Aorta (tissue), 5 donors: ENCODE results near the gene FAM204A. TPM values are rescaled to one million over a fixed set of nuclear protein-coding genes. Genes with fewer than 3 reads are reported as not detected.

ENCODE experiments used
- ATAC-seq: fragments of 200-7000 bp; cut with Tn5 transposase; one replicate; pipeline ENCODE4 v1.9.1; 2022; ENCODE audit warnings: moderate library complexity; ENCODE audit not compliant: low FRiP score
- DNase-seq, 2 donors: peaks; one replicate each; pipeline ENCODE4 v3.0.0-alpha.2; 2020
- H3K27ac ChIP-seq, 2 donors: one replicate each; pipeline ENCODE4 v1.5.1; 2013; ENCODE audit warnings: low read length in 2 of 2, mild to moderate bottlenecking in 2 of 2, moderate library complexity in 2 of 2, control low read depth in 1 of 2, inconsistent platforms in 1 of 2, low read depth in 1 of 2
- H3K27me3 ChIP-seq, 2 donors: one replicate each; pipeline ENCODE4 v1.6.1; 2013; ENCODE audit warnings: control low read depth in 1 of 2, low read length in 1 of 2, mild to moderate bottlenecking in 1 of 2, moderate library complexity in 1 of 2; ENCODE audit not compliant: insufficient read depth in 2 of 2, control insufficient read depth in 1 of 2
- H3K36me3 ChIP-seq, 2 donors: one replicate each; pipeline ENCODE4 v1.6.1; 2013; ENCODE audit warnings: control low read depth in 1 of 2, low read length in 1 of 2, mild to moderate bottlenecking in 1 of 2; ENCODE audit not compliant: insufficient read depth in 2 of 2, control insufficient read depth in 1 of 2
- H3K4me1 ChIP-seq, 2 donors: one replicate each; pipeline ENCODE4 v1.6.1; 2013; ENCODE audit warnings: low read length in 2 of 2, control low read depth in 1 of 2, mild to moderate bottlenecking in 1 of 2, moderate library complexity in 1 of 2; ENCODE audit not compliant: insufficient read depth in 2 of 2, control insufficient read depth in 1 of 2
- H3K4me3 ChIP-seq, 2 donors: one replicate each; pipeline ENCODE4 v1.5.1; 2013; ENCODE audit warnings: low read length in 2 of 2, control low read depth in 1 of 2, mild to moderate bottlenecking in 1 of 2
- H3K9me3 ChIP-seq: one replicate; pipeline ENCODE4 v1.6.1; 2013; ENCODE audit warnings: mild to moderate bottlenecking, low read length; ENCODE audit not compliant: control insufficient read depth
- WGBS, 2 donors: extraction: QIAGEN DNeasy Blood & Tissue Kit; methylation state at CpG; one replicate each; pipeline ENCODE4 v1.1.7; 2013; 5-methylcytosine and 5-hydroxymethylcytosine counted together
- intact Hi-C, 2 donors: fragments of 100-400 bp; cut with DNase I; formaldehyde crosslinking; loops; one replicate each; pipeline versions ENCODE4 v1.14.2 to v1.15.0; 2022
- long read RNA-seq, 2 donors: library from polyadenylated mRNA; unstranded; transcript quantifications; one replicate each; pipeline ENCODE4 v2.0.0, GENCODE V29; 2020 to 2021
- polyA plus RNA-seq, 2 donors: library from polyadenylated mRNA; stranded (reverse); fragments of 200-250 nt; gene quantifications; one replicate each; pipeline ENCODE4 v1.2.3, GENCODE V29; 2013
- total RNA-seq, 2 donors: library from RNA; stranded (reverse); fragmentation: NEBNext Ultra II Directional; extraction: Animal tissue kit (Norgen Biotek cat#: 25700); gene quantifications; one replicate each; pipeline ENCODE4 v1.2.1, GENCODE V29; 2021
- donor health status: healthy with polysubstance abuse.
- donor health status: Bipolar disorder and iron deficiency.
- donor health status: DM: no; HTN: no; CAD: no.
- donor health status: DM: no; HTN: no; CAD: no.
- donor health status: DM: yes; HTN: yes; CAD: no.

The FAM204A gene
- total RNA-seq (10 to 100 TPM; 60.5 to 66.5 TPM), polyA plus RNA-seq (100 to 1,000 TPM in 1 of 2 donors, 10 to 100 TPM in 1; 54.4 to 117 TPM)
- long read RNA-seq, donor 1, full-length matches to known transcripts, result 57 of 72 reads
- long read RNA-seq, donor 1, partial matches to known transcripts, result 7 of 72 reads
- long read RNA-seq, donor 1, other reads (novel, unspliced or antisense), result 8 of 72 reads
- long read RNA-seq, donor 2, full-length matches to known transcripts, result 6 of 14 reads
- long read RNA-seq, donor 2, partial matches to known transcripts, result 4 of 14 reads
- long read RNA-seq, donor 2, other reads (novel, unspliced or antisense), result 4 of 14 reads

DNA sequence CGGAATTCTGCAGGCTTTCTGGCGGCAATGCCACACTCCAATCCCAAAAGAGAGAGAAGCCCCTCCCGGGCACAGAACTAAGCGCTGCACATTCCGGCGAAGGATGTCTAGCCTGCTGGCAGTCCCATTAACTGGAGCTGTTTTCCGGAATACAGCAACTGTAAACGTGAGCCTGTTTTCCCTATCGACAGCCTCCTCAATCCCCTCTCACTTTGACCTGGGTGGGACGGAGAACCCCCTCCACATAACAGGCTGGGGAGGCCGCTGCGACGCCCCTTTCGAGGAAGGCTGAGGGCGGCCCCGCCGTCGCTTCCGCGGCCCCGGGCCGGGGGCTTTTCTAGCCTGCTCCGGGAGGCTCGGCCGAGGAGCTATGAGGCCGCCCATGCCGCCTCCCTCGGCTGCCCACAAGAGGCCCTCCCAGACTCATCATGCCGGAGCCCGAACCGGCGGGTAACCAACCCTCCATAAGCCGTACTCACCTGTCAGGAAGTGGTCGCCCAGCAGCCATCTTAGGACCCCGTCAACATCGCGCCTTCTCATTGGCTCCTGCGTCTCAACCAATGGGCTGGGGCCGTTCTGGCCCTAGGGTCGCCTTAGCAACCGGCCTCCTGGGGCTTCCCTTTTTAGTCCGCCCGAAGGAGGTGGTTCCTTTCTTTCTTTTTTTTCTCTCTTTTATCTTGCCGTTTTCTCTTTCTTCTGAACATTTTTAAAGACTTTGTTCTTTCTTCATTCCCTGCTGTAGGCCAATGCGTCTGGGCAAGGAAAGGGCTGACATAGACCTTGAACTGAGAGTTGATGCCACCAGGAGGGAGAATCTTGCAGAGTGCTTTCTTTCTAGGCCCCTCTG lies at the start of gene FAM204A:
Gene FAM204A, minus strand, starts transcription at position 534 of the 847 bp plus-strand sequence. CDS start 5,909 bp downstream, outside the sequence.
- ATAC-seq (peak; percentile 100), DNase-seq (peak; percentile 96 to 97)
- intact Hi-C loops, result loop anchor here in 1 of 2 donors (5.0 kb wide), 1 partner anchor 35 kb away; no protein-coding TSS in a partner anchor
- Histone ChIP-seq H3K4me3 (peak within 1 kb of the TSS; percentile 94 to 96), H3K9me3 (no peaks in the 10 kb centered on the region), H3K27me3 (no peaks in the 10 kb centered on the region), H3K36me3 (no peaks in the 10 kb centered on the region), H3K27ac (peak within 1 kb of the TSS; percentile 45 to 61), H3K4me1 (peaks cover 0 to 3% of the 10 kb centered on the region in 2 donors)
- WGBS, 2 donors, result 0% methylated on average over 45 of the region's 45 CpGs

DNA sequence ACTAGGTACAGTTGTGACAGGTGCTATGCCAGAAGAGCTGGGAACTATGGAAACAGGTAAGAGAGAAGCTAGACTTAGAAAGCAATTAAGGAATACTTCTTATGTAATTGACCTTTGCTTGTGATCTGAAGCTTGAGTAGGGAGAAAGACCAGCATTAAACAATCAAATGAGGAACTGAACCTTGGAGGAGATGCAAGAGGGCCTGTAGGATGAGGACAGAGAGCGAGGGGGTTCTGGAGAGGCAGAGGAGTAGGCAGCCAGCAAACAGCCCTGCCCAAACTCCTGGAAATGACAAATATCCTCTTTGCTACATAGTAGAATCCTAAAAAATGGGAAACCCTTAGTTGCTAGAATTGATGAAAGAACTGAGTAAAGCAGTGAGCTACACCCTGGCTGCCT lies 41.6 kb upstream of the FAM204A start:
- peaks cover 2 to 5% of the 10 kb centered on the region in 2 donors for H3K27me3 ChIP-seq
- ATAC-seq (no peak), DNase-seq (no peak)
- 78 to 80% methylated on average over 1 of the region's 1 CpG for WGBS, 2 donors
- intact Hi-C loops, result no loop called here
- no peaks in the 10 kb centered on the region for H3K4me1 ChIP-seq
- H3K27ac ChIP-seq, result no peak overlapping the region
- no peaks in the 10 kb centered on the region for H3K36me3 ChIP-seq
- H3K9me3 ChIP-seq, result peaks cover 2% of the 10 kb centered on the region
- H3K4me3 ChIP-seq, result no peak overlapping the region

DNA sequence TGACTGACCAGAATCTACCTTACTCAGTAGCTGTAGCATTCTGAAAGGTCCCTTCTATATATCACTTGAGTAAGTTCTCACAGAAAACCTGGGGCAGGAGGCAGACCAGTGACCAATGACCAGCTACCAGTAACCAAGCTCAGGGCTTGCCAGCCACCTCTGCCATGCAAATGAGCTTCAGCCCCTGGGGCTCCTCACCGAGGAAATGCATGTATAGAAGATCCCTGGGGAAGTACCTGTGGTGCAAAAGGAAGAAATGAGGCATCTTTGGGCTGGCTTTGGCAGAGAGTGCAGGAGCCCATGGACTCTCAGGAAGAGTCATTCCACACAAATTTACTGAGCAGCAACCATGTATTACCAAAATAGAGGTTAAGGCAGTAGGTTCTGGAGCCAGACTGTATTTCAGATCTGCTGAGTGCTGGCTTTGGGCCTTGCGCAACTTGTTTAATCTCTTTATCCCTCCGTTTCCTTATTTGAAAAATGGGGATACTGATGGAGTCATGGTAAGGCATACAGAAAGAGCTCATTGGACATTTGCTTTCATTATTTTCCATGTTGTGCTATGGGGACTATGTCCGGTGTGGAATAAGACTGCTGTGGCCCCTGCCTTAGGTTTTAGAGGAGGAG lies 41.1 kb upstream of the FAM204A start:
- Histone ChIP-seq H3K27me3 (peaks cover 2 to 5% of the 10 kb centered on the region in 2 donors), H3K4me3 (no peak overlapping the region), H3K36me3 (no peaks in the 10 kb centered on the region), H3K4me1 (no peaks in the 10 kb centered on the region), H3K27ac (no peak overlapping the region), H3K9me3 (no peaks in the 10 kb centered on the region)
- DNase-seq, result no peak
- intact Hi-C loops, result no loop called here
- 73 to 76% methylated on average over 4 of the region's 4 CpGs for WGBS, 2 donors
- ATAC-seq, result no peak

DNA sequence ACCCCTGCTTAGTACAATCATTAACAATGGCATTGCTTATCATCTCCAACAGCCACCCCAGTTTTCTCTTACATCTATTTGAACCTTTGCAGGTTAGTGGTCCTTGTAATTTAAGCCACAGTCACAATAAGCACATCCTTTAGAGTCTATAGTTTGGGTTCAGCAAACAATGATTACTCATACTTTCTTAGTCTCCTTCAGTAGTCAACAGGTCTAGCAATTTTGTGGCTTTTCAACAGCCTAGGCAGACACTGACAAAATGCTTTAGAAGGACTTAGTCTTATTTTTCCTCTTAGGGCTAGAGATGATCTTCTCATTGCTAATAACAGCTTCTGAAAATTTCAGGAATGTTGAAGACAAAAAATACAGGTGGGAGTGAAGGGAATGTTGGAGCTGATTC lies 32.3 kb upstream of the FAM204A start:
- H3K4me3 ChIP-seq, result no peak overlapping the region
- intact Hi-C loops, result no loop called here
- DNase-seq (no peak), ATAC-seq (no peak)
- H3K9me3 ChIP-seq, result no peaks in the 10 kb centered on the region
- no peak overlapping the region for H3K27ac ChIP-seq
- no peaks in the 10 kb centered on the region for H3K27me3 ChIP-seq
- no peaks in the 10 kb centered on the region for H3K36me3 ChIP-seq
- no peaks in the 10 kb centered on the region for H3K4me1 ChIP-seq

DNA sequence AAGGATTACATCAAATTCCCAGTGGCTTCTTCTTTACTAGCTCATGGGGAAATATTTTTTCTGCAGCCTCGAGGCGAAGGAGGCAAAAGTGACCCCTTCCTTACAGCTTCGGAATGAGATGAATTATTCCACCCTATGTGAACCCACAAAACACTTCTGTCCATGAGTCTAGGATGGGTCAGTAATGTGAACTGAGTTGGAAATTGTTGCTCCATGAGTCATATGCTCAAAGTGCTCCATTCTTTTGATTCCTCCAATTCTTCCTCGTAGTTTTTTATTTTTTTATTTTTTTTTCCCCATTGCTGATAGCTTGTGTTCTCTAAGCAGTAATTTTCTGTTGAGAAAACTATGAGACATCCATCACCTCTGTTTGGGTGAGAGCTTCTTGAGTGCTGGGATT lies 31.7 kb upstream of the FAM204A start:
- WGBS, 2 donors, result 12 to 15% methylated on average over 4 of the region's 4 CpGs
- no peak for ATAC-seq
- no peaks in the 10 kb centered on the region for H3K27me3 ChIP-seq
- no peaks in the 10 kb centered on the region for H3K36me3 ChIP-seq
- intact Hi-C loops, result no loop called here
- no peaks in the 10 kb centered on the region for H3K4me1 ChIP-seq
- no peak overlapping the region for H3K4me3 ChIP-seq
- H3K9me3 ChIP-seq, result no peaks in the 10 kb centered on the region
- no peak overlapping the region for H3K27ac ChIP-seq
- no peak for DNase-seq

DNA sequence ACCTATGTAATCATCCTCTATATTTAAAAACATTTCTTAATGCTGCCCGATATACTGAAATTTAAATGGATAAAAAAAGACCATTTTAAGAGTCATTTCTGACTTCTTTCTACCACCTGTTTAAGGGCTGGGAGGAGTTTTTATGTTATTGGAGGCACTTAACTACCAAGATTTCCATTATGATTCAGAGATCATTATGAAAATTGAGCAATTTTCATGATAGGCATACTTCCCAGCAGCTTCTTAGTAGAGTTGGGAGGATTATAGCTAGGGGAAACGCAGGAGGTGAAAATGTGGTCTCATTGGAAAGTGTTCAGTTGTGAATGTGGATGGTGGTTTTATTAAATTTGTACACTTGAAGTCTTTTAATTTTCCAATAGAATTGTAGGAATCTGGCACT lies 28.4 kb upstream of the FAM204A start:
- Histone ChIP-seq H3K36me3 (no peaks in the 10 kb centered on the region), H3K27me3 (no peaks in the 10 kb centered on the region), H3K4me1 (no peaks in the 10 kb centered on the region), H3K4me3 (no peak overlapping the region), H3K27ac (no peak overlapping the region), H3K9me3 (peaks cover 2% of the 10 kb centered on the region)
- no peak for ATAC-seq
- no peak for DNase-seq
- intact Hi-C loops, result no loop called here
- 90 to 93% methylated on average over 2 of the region's 2 CpGs for whole genome bisulfite sequencing, 2 donors

DNA sequence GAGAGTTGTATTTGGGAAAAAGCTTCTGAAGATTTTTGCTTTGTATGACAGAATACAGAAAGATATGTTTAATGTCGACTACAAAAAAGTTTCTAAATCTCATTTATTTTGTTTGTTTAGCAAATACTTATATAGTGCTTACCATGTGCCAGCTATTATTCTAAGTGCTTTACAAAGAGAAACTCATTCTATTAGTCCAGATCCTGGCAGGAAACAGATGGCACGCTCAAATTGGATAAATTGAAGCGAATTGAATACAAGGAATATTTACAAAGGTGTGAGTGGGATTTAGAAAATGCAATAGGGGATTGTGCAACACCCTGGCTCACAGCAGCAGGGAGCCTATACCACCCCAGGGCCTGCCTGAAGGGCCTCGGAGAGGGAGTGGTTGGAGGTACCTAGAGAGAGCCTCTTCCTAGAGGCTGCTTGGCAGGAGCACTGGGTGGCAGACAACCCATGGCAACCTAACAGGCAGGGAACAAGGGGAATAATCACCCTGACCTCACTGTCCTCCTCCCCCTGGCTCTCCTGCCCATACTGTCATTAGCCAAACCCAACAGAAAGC lies 27.6 kb upstream of the FAM204A start:
- ATAC-seq, result no peak
- Histone ChIP-seq H3K27ac (no peak overlapping the region), H3K27me3 (no peaks in the 10 kb centered on the region), H3K4me3 (no peak overlapping the region), H3K36me3 (no peaks in the 10 kb centered on the region), H3K4me1 (no peaks in the 10 kb centered on the region), H3K9me3 (peaks cover 3% of the 10 kb centered on the region)
- 77 to 86% methylated on average over 4 of the region's 4 CpGs for WGBS, 2 donors
- no peak for DNase-seq
- intact Hi-C loops, result no loop called here

DNA sequence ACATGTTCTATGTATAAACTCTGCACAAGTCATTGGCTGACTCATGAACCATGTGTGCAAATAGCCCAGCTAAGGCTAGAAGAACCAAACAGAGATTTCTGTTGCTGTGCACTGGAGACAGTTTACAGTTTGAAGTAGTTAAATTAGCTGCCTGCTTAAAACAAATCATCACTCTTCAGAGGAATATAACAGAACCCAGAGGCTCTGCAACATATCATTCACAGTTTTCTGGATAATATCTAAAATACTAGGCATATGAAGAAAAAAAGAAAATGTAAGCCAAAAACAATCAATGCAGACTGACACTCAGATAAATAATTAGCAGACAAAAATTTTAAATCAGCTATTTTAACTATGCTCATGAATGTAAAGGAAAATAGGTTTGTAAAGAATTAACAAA lies 23.6 kb upstream of the FAM204A start:
- Histone ChIP-seq H3K4me1 (no peaks in the 10 kb centered on the region), H3K4me3 (no peak overlapping the region), H3K9me3 (peaks cover 3% of the 10 kb centered on the region), H3K36me3 (no peaks in the 10 kb centered on the region), H3K27ac (no peak overlapping the region), H3K27me3 (no peaks in the 10 kb centered on the region)
- no peak for ATAC-seq
- intact Hi-C loops, result no loop called here
- DNase-seq, result no peak
